ENCODE measurements around the gene PTPRN2. TPM values are rescaled to one million over a fixed set of nuclear protein-coding genes. Genes with fewer than 3 reads are reported as not detected.

Gene PTPRN2
- total and polyA plus RNA-seq, 2 donors (not counting 1 experiment from before 2014, with no cell fraction given), result 0.54 to 1.2 TPM

DNA sequence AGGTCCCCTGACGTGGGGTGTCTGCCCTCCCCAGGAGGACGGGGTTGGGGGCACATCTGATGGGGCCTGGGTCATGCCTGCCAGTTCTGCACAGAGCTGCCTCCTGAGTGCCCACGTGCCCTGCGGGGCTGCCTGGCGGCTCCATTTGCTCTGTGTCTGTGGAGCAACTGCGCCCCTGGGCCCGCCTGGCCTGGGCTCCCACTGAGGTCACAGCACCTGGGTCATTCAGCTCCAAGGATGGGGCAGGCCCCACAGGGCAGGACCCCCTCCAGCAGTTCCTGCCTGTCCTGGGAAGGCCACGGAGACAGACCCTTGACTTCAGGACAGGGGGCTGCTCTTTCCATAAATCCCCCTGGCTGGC is 590.6 kb downstream of the PTPRN2 start:
- Histone ChIP-seq H3K27ac (ENCODE audit: insufficient read depth, low read length) (no peak overlapping the region), H3K27me3 (ENCODE audit: control insufficient read depth, insufficient read depth, low read length) (no peaks in the 10 kb centered on the region), H3K79me2 (ENCODE audit: control insufficient read depth, insufficient read depth, low read length) (no peaks in the 10 kb centered on the region), H3K4me2 (ENCODE audit: extremely low read depth, insufficient read depth, low read length) (no peak overlapping the region), H3K36me3 (ENCODE audit: control insufficient read depth, insufficient read depth, low read length) (no peaks in the 10 kb centered on the region), H3K9ac (ENCODE audit: insufficient read depth, low read length) (no peak overlapping the region), H3K9me3 (ENCODE audit: control insufficient read depth, insufficient read depth, low read depth, low read length) (no peaks in the 10 kb centered on the region), H3K4me1 (ENCODE audit: control insufficient read depth, extremely low read depth, insufficient read depth, low read length) (no peaks in the 10 kb centered on the region), H4K20me1 (ENCODE audit: control insufficient read depth, extremely low read depth, insufficient read depth, low read length) (no peaks in the 10 kb centered on the region), H3K4me3 (replicated peaks in 1 of 4; ENCODE audit: control extremely low read depth in 1 of 4, insufficient read depth in 1 of 4, low read depth in 3 of 4, low read length in 4 of 4) (no peak overlapping the region), H2AFZ (ENCODE audit: low read length) (no peak overlapping the region)
- no peak for TF ChIP-seq EZH2 (IDR thresholded peaks at IDR 0.05; ENCODE audit: low read length, missing control alignments)
- TF ChIP-seq, protein P1, sequence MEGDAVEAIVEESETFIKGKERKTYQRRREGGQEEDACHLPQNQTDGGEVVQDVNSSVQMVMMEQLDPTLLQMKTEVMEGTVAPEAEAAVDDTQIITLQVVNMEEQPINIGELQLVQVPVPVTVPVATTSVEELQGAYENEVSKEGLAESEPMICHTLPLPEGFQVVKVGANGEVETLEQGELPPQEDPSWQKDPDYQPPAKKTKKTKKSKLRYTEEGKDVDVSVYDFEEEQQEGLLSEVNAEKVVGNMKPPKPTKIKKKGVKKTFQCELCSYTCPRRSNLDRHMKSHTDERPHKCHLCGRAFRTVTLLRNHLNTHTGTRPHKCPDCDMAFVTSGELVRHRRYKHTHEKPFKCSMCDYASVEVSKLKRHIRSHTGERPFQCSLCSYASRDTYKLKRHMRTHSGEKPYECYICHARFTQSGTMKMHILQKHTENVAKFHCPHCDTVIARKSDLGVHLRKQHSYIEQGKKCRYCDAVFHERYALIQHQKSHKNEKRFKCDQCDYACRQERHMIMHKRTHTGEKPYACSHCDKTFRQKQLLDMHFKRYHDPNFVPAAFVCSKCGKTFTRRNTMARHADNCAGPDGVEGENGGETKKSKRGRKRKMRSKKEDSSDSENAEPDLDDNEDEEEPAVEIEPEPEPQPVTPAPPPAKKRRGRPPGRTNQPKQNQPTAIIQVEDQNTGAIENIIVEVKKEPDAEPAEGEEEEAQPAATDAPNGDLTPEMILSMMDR (conservative IDR thresholded peaks at IDR 0.05 in 1 of 2, IDR thresholded peaks at IDR 0.05 in 1 of 2; ENCODE audit: low read depth in 1 of 2, low read length in 2 of 2), result no peak
- DNase-seq (ENCODE audit: low read depth in 2 of 2), result no peak

GRCh38 chr7:157996359-157997079 is 591.1 kb downstream of the PTPRN2 start:
- H3K4me2 ChIP-seq (ENCODE audit: extremely low read depth, insufficient read depth, low read length), result no peak overlapping the region
- TF ChIP-seq, protein P1 (conservative IDR thresholded peaks at IDR 0.05 in 1 of 2, IDR thresholded peaks at IDR 0.05 in 1 of 2; ENCODE audit: low read depth in 1 of 2, low read length in 2 of 2), result no peak
- TF ChIP-seq EZH2 (IDR thresholded peaks at IDR 0.05; ENCODE audit: low read length, missing control alignments), result no peak
- H2AFZ ChIP-seq (ENCODE audit: low read length), result no peak overlapping the region
- H3K36me3 ChIP-seq (ENCODE audit: control insufficient read depth, insufficient read depth, low read length), result no peaks in the 10 kb centered on the region
- no peaks in the 10 kb centered on the region for H4K20me1 ChIP-seq (ENCODE audit: control insufficient read depth, extremely low read depth, insufficient read depth, low read length)
- no peak overlapping the region for H3K27ac ChIP-seq (ENCODE audit: insufficient read depth, low read length)
- H3K79me2 ChIP-seq (ENCODE audit: control insufficient read depth, insufficient read depth, low read length), result no peaks in the 10 kb centered on the region
- no peak overlapping the region for H3K9ac ChIP-seq (ENCODE audit: insufficient read depth, low read length)
- no peak for DNase-seq (ENCODE audit: low read depth in 2 of 2)
- no peaks in the 10 kb centered on the region for H3K4me1 ChIP-seq (ENCODE audit: control insufficient read depth, extremely low read depth, insufficient read depth, low read length)
- no peaks in the 10 kb centered on the region for H3K9me3 ChIP-seq (ENCODE audit: control insufficient read depth, insufficient read depth, low read depth, low read length)
- no peaks in the 10 kb centered on the region for H3K27me3 ChIP-seq (ENCODE audit: control insufficient read depth, insufficient read depth, low read length)
- H3K4me3 ChIP-seq (replicated peaks in 1 of 4; ENCODE audit: control extremely low read depth in 1 of 4, insufficient read depth in 1 of 4, low read depth in 3 of 4, low read length in 4 of 4), result no peak overlapping the region

DNA sequence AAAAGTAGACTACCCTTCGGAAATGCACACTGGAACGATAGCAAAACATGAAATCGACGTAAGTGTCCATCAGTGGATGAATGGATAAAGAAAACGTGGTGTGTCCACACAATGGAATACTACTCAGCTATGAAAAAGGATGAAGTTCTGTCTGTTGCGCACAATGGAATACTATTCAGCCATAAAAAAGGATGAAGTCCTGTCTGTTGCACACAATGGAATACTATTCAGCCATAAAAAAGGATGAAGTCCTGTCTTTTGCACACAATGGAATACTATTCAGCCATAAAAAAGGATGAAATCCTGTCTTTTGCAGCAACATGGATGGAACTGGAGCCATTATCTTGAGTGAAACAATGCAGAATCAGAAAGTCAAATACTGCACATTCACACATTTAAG is 591.8 kb downstream of the PTPRN2 start:
- Histone ChIP-seq H3K4me1 (ENCODE audit: control insufficient read depth, extremely low read depth, insufficient read depth, low read length) (no peaks in the 10 kb centered on the region), H3K9me3 (ENCODE audit: control insufficient read depth, insufficient read depth, low read depth, low read length) (no peaks in the 10 kb centered on the region), H2AFZ (ENCODE audit: low read length) (no peak overlapping the region), H3K4me3 (replicated peaks in 1 of 4; ENCODE audit: control extremely low read depth in 1 of 4, insufficient read depth in 1 of 4, low read depth in 3 of 4, low read length in 4 of 4) (no peak overlapping the region), H3K79me2 (ENCODE audit: control insufficient read depth, insufficient read depth, low read length) (no peaks in the 10 kb centered on the region), H3K27me3 (ENCODE audit: control insufficient read depth, insufficient read depth, low read length) (no peaks in the 10 kb centered on the region), H3K4me2 (ENCODE audit: extremely low read depth, insufficient read depth, low read length) (no peak overlapping the region), H3K27ac (ENCODE audit: insufficient read depth, low read length) (no peak overlapping the region), H3K9ac (ENCODE audit: insufficient read depth, low read length) (no peak overlapping the region), H4K20me1 (ENCODE audit: control insufficient read depth, extremely low read depth, insufficient read depth, low read length) (no peaks in the 10 kb centered on the region), H3K36me3 (ENCODE audit: control insufficient read depth, insufficient read depth, low read length) (no peaks in the 10 kb centered on the region)
- no peak for TF ChIP-seq EZH2 (IDR thresholded peaks at IDR 0.05; ENCODE audit: low read length, missing control alignments)
- TF ChIP-seq, protein P1 (conservative IDR thresholded peaks at IDR 0.05 in 1 of 2, IDR thresholded peaks at IDR 0.05 in 1 of 2; ENCODE audit: low read depth in 1 of 2, low read length in 2 of 2), result no peak
- DNase-seq (ENCODE audit: low read depth in 2 of 2), result no peak

Measured in fibroblast of lung (primary cell).